A673 (cell line): ENCODE results near the gene H1-8. TPM values are rescaled to one million over a fixed set of nuclear protein-coding genes. Genes with fewer than 3 reads are reported as not detected.

Source experiments
- BruUV-seq: library from RNA; stranded (reverse); fragments of 400-500 nt; replicated peaks from 2 replicates; lab custom pipeline; 2021; lab: Mats Ljungman, UMichigan
- CTCF ChIA-PET: fragments of 300-600 bp; sonication (Branson Sonifier 250); formaldehyde crosslinking; loops from one replicate; lab custom pipeline; 2022; ENCODE audit warnings: antibody characterized with exemption; lab: Charles Lee
- POLR2A ChIA-PET: fragments of 300-600 bp; sonication (Branson Sonifier 250); formaldehyde crosslinking; loops from one replicate; lab custom pipeline; 2022; ENCODE audit warnings: antibody characterized with exemption; ENCODE audit not compliant: low non-redundant PET; lab: Charles Lee
- DNase-seq: peaks from one replicate; pipeline ENCODE4 v3.0.0-alpha.2; 2015; ENCODE audit warnings: low spot score
- H3K27ac ChIP-seq: fragments of 200-600 bp; sonication (generic); 2 replicates; pipeline ENCODE4 v1.5.1; 2016; ENCODE audit warnings: mixed run types, low read depth, mild to moderate bottlenecking, mixed read lengths, antibody characterized with exemption, low read length; ENCODE audit not compliant: poor library complexity, severe bottlenecking
- H3K27me3 ChIP-seq: fragments of 200-600 bp; sonication (generic); replicated peaks from 2 replicates; pipeline ENCODE4 v1.6.1; 2017; ENCODE audit warnings: mixed run types, low read depth, mild to moderate bottlenecking, mixed read lengths, antibody characterized with exemption, low read length; ENCODE audit not compliant: insufficient read depth, poor library complexity
- H3K36me3 ChIP-seq: fragments of 200-600 bp; sonication (generic); 2 replicates; pipeline ENCODE4 v1.6.1; 2016; ENCODE audit warnings: mixed run types, mild to moderate bottlenecking, mixed read lengths, antibody characterized with exemption, low read length; ENCODE audit not compliant: insufficient read depth, poor library complexity, severe bottlenecking
- H3K4me1 ChIP-seq: fragments of 200-600 bp; sonication (generic); 2 replicates; pipeline ENCODE4 v1.6.1; 2017; ENCODE audit warnings: mixed run types, mild to moderate bottlenecking, mixed read lengths, antibody characterized with exemption, low read length; ENCODE audit not compliant: insufficient read depth, poor library complexity, severe bottlenecking
- H3K4me3 ChIP-seq: fragments of 200-600 bp; sonication (generic); 2 replicates; pipeline ENCODE4 v1.5.1; 2016; ENCODE audit warnings: low read depth, mixed run types, mild to moderate bottlenecking, mixed read lengths, low read length; ENCODE audit not compliant: poor library complexity, severe bottlenecking
- H3K9me3 ChIP-seq: fragments of 200-600 bp; sonication (generic); 2 replicates; pipeline ENCODE4 v1.6.1; 2016; ENCODE audit warnings: mixed run types, low read depth, mild to moderate bottlenecking, mixed read lengths, antibody characterized with exemption, low read length; ENCODE audit not compliant: poor library complexity, severe bottlenecking
- CTCF ChIP-seq: fragments of 300-800, 200-600 bp; sonication (generic); conservative IDR thresholded peaks from 2 replicates; pipeline ENCODE4 v1.5.1; 2017; ENCODE audit warnings: low read depth, mild to moderate bottlenecking, antibody characterized with exemption, low read length, moderate library complexity, mixed read lengths
- EZH2 ChIP-seq: fragments of 200-600 bp; sonication (generic); IDR thresholded peaks from 2 replicates; pipeline ENCODE4 v1.6.1; 2017; ENCODE audit warnings: borderline replicate concordance, low read depth, mild to moderate bottlenecking, mixed read lengths, antibody characterized with exemption, low read length; ENCODE audit not compliant: poor library complexity, severe bottlenecking
- intact Hi-C: fragments of 100-400 bp; cut with micrococcal nuclease; formaldehyde crosslinking; loops from one replicate; pipeline ENCODE4 v1.10.0; 2022; ENCODE audit not compliant: unreplicated experiment
- total RNA-seq: library from RNA; stranded (reverse); gene quantifications from 2 replicates; pipeline ENCODE4 v1.2.3, GENCODE V29; 2021

Gene H1-8
- total RNA-seq, 1 experiment from 2014 or later: not detected

- intact Hi-C loops: no loop called here
- Histone ChIP-seq H3K4me1 (no peaks in the 10 kb centered on the region), H3K27ac (no peak overlapping the region), H3K36me3 (no peaks in the 10 kb centered on the region), H3K4me3 (no peak overlapping the region), H3K9me3 (no peaks in the 10 kb centered on the region), H3K27me3 (no peaks in the 10 kb centered on the region)
- no peak for DNase-seq
- ChIA-PET CTCF (no interaction called here), POLR2A (interaction anchor here (0.5 kb wide), 1 partner anchor 26 kb away, joined by 4 read pairs; no protein-coding TSS in a partner anchor)
- TF ChIP-seq CTCF (no peak), EZH2 (no peak)
- BruUV-seq: no TSS peak
Measured at GRCh38 chr3:129502641-129503408, 40.1 kb upstream of the H1-8 start.

- intact Hi-C loops: no loop called here
- TF ChIP-seq EZH2 (no peak), CTCF (no peak)
- no peaks in the 10 kb centered on the region for H3K9me3 ChIP-seq
- H3K4me3 ChIP-seq: no peak overlapping the region
- no peaks in the 10 kb centered on the region for H3K27me3 ChIP-seq
- ChIA-PET CTCF (no interaction called here), POLR2A (interaction anchor here (0.5 kb wide), 1 partner anchor 25 kb away, joined by 4 read pairs; no protein-coding TSS in a partner anchor)
- H3K36me3 ChIP-seq: no peaks in the 10 kb centered on the region
- no peak overlapping the region for H3K27ac ChIP-seq
- no TSS peak for BruUV-seq
- DNase-seq: peak; percentile 19
- H3K4me1 ChIP-seq: no peaks in the 10 kb centered on the region
Measured at GRCh38 chr3:129503471-129504291, 39.3 kb upstream of the H1-8 start.

GRCh38 chr3:129504471-129505100 lies 38.4 kb upstream of the H1-8 start:
- no peaks in the 10 kb centered on the region for H3K9me3 ChIP-seq
- H3K27me3 ChIP-seq: no peaks in the 10 kb centered on the region
- H3K4me3 ChIP-seq: no peak overlapping the region
- no peaks in the 10 kb centered on the region for H3K36me3 ChIP-seq
- DNase-seq: no peak
- H3K4me1 ChIP-seq: no peaks in the 10 kb centered on the region
- ChIA-PET CTCF (no interaction called here), POLR2A (no interaction called here)
- TF ChIP-seq EZH2: no peak
- TF ChIP-seq CTCF: no peak
- intact Hi-C loops: no loop called here
- H3K27ac ChIP-seq: no peak overlapping the region
- no TSS peak for BruUV-seq
